GM19193 (cell line): Measurements from ENCODE around the gene PDCD11.

Experiments
- POLR2A ChIP-seq: IDR thresholded peaks from 4 replicates; pipeline ENCODE4 v1.6.1; 2011; ENCODE audit not compliant: insufficient read depth, insufficient read length; ENCODE audit errors: extremely low read depth

Gene PDCD11

GRCh38 chr10:103396067-103396788 lies at the start of gene PDCD11, which contains the start of gene ATP5MK:
Gene PDCD11 (plus strand): TSS chr10:103396626. CDS start chr10:103398427, 1,801 bp downstream.
Gene ATP5MK (minus strand): TSS chr10:103396475. CDS start chr10:103392457, 4,018 bp downstream.
- TF ChIP-seq POLR2A = peak; percentile 89

- no peak for TF ChIP-seq POLR2A
These were observed 46.3 kb upstream of the PDCD11 start for GRCh38 chr10:103350175-103350516.

- peak; percentile 64 for TF ChIP-seq POLR2A
These were observed 45.7 kb upstream of the PDCD11 start, which contains the start of gene PCGF6 for GRCh38 chr10:103350517-103351260. Gene PCGF6 (minus strand): TSS chr10:103351140. CDS start chr10:103351066, 74 bp downstream.

GRCh38 chr10:103353281-103353680 lies 43.1 kb upstream of the PDCD11 start:
- TF ChIP-seq POLR2A = no peak

GRCh38 chr10:103355906-103356599 lies 40.4 kb upstream of the PDCD11 start:
- no peak for TF ChIP-seq POLR2A

GRCh38 chr10:103367379-103367781 lies 29.0 kb upstream of the PDCD11 start:
- TF ChIP-seq POLR2A = no peak

GRCh38 chr10:103367782-103368518 lies 28.5 kb upstream of the PDCD11 start, which contains the start of gene TAF5:
Gene TAF5 (plus strand): TSS chr10:103367976. CDS start chr10:103367990, 14 bp downstream.
- peak; percentile 86 for TF ChIP-seq POLR2A

GRCh38 chr10:103373544-103373943 lies 22.9 kb upstream of the PDCD11 start:
- no peak for TF ChIP-seq POLR2A

GRCh38 chr10:103374263-103374662 lies 22.2 kb upstream of the PDCD11 start:
- no peak for TF ChIP-seq POLR2A

- TF ChIP-seq POLR2A = no peak
These were observed 13.7 kb upstream of the PDCD11 start for GRCh38 chr10:103382769-103383168.

GRCh38 chr10:103394180-103394579 lies 2.2 kb upstream of the PDCD11 start:
- no peak for TF ChIP-seq POLR2A

GRCh38 chr10:103395754-103396066 lies 716 bp upstream of the PDCD11 start:
- TF ChIP-seq POLR2A = no peak

GRCh38 chr10:103396789-103397087 lies 312 bp downstream of the PDCD11 start:
- no peak for TF ChIP-seq POLR2A

GRCh38 chr10:103397191-103397825 lies 882 bp downstream of the PDCD11 start:
- TF ChIP-seq POLR2A = no peak
